Endodermal cell (in vitro differentiated cells): ENCODE data around the gene RHOT1. TPM values are rescaled to one million over a fixed set of nuclear protein-coding genes. Genes with fewer than 3 reads are reported as not detected.
A peak's percentile ranks its signal among the peaks of the same experiment; 100 is the strongest.

Source experiments
- DNase-seq: peaks from one replicate; pipeline ENCODE4 v3.0.0-alpha.2; 2017
- H3K27ac ChIP-seq: 2 replicates; pipeline ENCODE4 v1.5.1; 2013; ENCODE audit warnings: mild to moderate bottlenecking, low read depth, low read length, moderate library complexity
- H3K27me3 ChIP-seq: 2 replicates; pipeline ENCODE4 v1.6.1; 2013; ENCODE audit warnings: mild to moderate bottlenecking, low read length, moderate library complexity; ENCODE audit not compliant: insufficient read depth, control insufficient read depth, poor library complexity, severe bottlenecking
- H3K36me3 ChIP-seq: 2 replicates; pipeline ENCODE4 v1.7.0; 2013; ENCODE audit warnings: mild to moderate bottlenecking, low read length, moderate library complexity; ENCODE audit not compliant: control insufficient read depth, insufficient read depth
- H3K4me1 ChIP-seq: one replicate; pipeline ENCODE4 v1.7.0; 2013; ENCODE audit warnings: low read length; ENCODE audit not compliant: control insufficient read depth, insufficient read depth
- H3K4me3 ChIP-seq: 2 replicates; pipeline ENCODE4 v1.5.1; 2013; ENCODE audit warnings: mild to moderate bottlenecking, low read length, moderate library complexity
- H3K9ac ChIP-seq: 2 replicates; pipeline ENCODE4 v1.6.1; 2013; ENCODE audit warnings: mild to moderate bottlenecking, low read length, moderate library complexity; ENCODE audit not compliant: poor library complexity, severe bottlenecking; ENCODE audit errors: extremely low read depth
- H3K9me3 ChIP-seq: 2 replicates; pipeline ENCODE4 v1.6.1; 2013; ENCODE audit warnings: mild to moderate bottlenecking, low read length, moderate library complexity; ENCODE audit not compliant: control insufficient read depth
- H3K27ac Mint-ChIP-seq: 2 replicates; pipeline ENCODE4 v1.8.0; 2020; ENCODE audit warnings: mixed read lengths
- H3K27me3 Mint-ChIP-seq: 2 replicates; pipeline ENCODE4 v1.8.0; 2021; ENCODE audit warnings: mild to moderate bottlenecking, mixed read lengths; ENCODE audit not compliant: insufficient read depth
- H3K36me3 Mint-ChIP-seq: 2 replicates; pipeline ENCODE4 v1.8.0; 2020; ENCODE audit warnings: low read depth, mixed read lengths
- H3K4me1 Mint-ChIP-seq: 2 replicates; pipeline ENCODE4 v1.8.0; 2020; ENCODE audit warnings: mixed read lengths
- H3K4me3 Mint-ChIP-seq: 2 replicates; pipeline ENCODE4 v1.8.0; 2020; ENCODE audit warnings: mild to moderate bottlenecking, moderate library complexity, mixed read lengths
- H3K9me3 Mint-ChIP-seq: 2 replicates; pipeline ENCODE4 v1.8.0; 2020; ENCODE audit warnings: mild to moderate bottlenecking, mixed read lengths
- WGBS, 2 experiments: methylation state at CpG; one replicate each; pipeline versions ENCODE4 v1.1.5 to v1.1.7; 2013; ENCODE audit warnings: missing lambda C conversion rate in 2 of 2, mixed read lengths in 1 of 2; ENCODE audit not compliant: insufficient coverage in 1 of 2, insufficient read length in 1 of 2; 5-methylcytosine and 5-hydroxymethylcytosine counted together
- total RNA-seq, 2 donors: library from RNA; stranded (reverse); fragmentation: NEBNext Ultra II Directional in 1 of 2; extraction: Animal tissue kit (Norgen Biotek cat#: 25700) in 1 of 2; gene quantifications; 2 replicates in 1 of 2; 3 replicates in 1 of 2; pipeline ENCODE4 v1.2.1, GENCODE V29; 2021
- TF ChIP-seq, protein P1 (sequence below): fragments of 200-600 bp; sonication (generic); conservative IDR thresholded peaks from 2 replicates; pipeline ENCODE4 v1.5.0; 2021; ENCODE audit warnings: antibody characterized with exemption, mild to moderate bottlenecking

The RHOT1 gene
- total RNA-seq, 2 donors from 2014 or later = 30.0 to 35.7 TPM

DNA sequence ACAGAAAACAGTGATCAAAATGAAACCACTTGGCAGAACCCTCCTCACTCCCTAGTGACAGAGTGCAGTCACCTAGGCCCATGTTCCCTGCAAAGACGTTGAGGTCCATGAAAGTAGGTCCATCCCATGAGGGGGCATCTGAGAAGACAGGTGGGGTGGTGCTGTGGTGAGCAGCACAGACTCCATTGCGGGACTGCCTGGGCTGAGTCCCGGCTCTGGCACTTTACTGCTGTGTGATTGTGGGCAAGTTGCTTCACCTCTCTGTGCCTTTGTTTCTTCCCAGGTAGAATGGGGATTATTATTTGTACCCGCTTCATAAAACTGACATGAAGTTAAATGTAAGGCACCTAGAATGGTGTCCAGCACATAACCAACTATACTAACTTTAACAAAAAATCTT, 23.5 kb upstream of the RHOT1 start:
- Histone ChIP-seq H3K9ac (no peak overlapping the region), H3K36me3 (no peaks in the 10 kb centered on the region), H3K4me3 (no peak overlapping the region), H3K9me3 (no peaks in the 10 kb centered on the region), H3K4me1 (peaks cover 11% of the 10 kb centered on the region), H3K27ac (no peak overlapping the region), H3K27me3 (no peaks in the 10 kb centered on the region)
- TF ChIP-seq, protein P1, sequence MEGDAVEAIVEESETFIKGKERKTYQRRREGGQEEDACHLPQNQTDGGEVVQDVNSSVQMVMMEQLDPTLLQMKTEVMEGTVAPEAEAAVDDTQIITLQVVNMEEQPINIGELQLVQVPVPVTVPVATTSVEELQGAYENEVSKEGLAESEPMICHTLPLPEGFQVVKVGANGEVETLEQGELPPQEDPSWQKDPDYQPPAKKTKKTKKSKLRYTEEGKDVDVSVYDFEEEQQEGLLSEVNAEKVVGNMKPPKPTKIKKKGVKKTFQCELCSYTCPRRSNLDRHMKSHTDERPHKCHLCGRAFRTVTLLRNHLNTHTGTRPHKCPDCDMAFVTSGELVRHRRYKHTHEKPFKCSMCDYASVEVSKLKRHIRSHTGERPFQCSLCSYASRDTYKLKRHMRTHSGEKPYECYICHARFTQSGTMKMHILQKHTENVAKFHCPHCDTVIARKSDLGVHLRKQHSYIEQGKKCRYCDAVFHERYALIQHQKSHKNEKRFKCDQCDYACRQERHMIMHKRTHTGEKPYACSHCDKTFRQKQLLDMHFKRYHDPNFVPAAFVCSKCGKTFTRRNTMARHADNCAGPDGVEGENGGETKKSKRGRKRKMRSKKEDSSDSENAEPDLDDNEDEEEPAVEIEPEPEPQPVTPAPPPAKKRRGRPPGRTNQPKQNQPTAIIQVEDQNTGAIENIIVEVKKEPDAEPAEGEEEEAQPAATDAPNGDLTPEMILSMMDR = no peak
- H3K9me3 Mint-ChIP-seq = no peaks in the 10 kb centered on the region
- no peak overlapping the region for H3K27ac Mint-ChIP-seq
- no peak overlapping the region for H3K4me3 Mint-ChIP-seq
- H3K27me3 Mint-ChIP-seq = no peaks in the 10 kb centered on the region
- peaks cover 14% of the 10 kb centered on the region for H3K4me1 Mint-ChIP-seq
- 89 to 100% methylated on average over 1 to 4 of the region's 4 CpGs for WGBS, 2 experiments
- no peak for DNase-seq
- no peaks in the 10 kb centered on the region for H3K36me3 Mint-ChIP-seq

DNA sequence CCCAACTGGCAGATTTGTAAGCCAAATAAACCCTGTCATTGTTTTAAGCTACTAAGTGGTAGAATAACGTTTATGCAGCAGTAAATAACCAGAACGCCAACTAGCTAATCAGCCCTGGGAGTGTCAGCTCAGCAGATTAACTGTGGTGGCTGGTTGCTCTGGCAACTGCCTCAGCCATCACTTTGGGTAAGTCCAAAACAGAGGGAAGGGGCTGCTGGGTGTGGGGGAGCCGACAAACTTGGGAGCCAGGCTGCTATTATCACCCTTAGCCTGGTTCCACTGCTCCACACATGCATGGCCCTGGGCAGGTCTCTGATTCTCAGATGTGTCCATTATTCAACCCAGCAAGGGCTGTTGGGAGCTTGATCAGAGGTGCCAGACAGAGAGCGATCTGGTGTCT, 22.2 kb upstream of the RHOT1 start:
- peaks cover 14% of the 10 kb centered on the region for H3K4me1 Mint-ChIP-seq

DNA sequence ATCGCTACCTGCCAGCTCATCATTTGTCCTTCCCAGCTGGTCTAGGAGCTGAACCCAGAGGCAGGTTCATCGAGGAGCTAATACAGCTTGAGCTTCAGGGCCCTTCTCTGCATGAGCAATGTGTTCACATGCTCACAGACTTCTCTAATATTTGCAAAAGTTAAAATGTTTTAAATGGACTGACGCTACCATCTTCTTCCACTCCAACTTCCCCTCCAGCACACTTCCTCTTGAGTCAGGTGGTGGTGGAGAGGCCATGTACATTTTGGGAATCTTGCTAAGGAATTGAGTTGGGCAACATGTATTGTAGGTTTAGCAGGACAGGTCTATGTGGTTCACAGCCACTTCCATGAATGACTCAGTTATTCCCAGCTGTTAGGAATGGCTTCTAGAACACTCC, 21.6 kb upstream of the RHOT1 start:
- Histone ChIP-seq H3K9ac (no peak overlapping the region), H3K9me3 (no peaks in the 10 kb centered on the region), H3K4me1 (peaks cover 11% of the 10 kb centered on the region), H3K27ac (no peak overlapping the region), H3K4me3 (no peak overlapping the region), H3K27me3 (no peaks in the 10 kb centered on the region), H3K36me3 (no peaks in the 10 kb centered on the region)
- no peaks in the 10 kb centered on the region for H3K27me3 Mint-ChIP-seq
- no peaks in the 10 kb centered on the region for H3K36me3 Mint-ChIP-seq
- 94 to 95% methylated on average over 2 to 3 of the region's 3 CpGs for WGBS, 2 experiments
- peak overlapping the region; percentile 13 for H3K27ac Mint-ChIP-seq
- H3K4me1 Mint-ChIP-seq = peaks cover 18% of the 10 kb centered on the region
- no peak for DNase-seq
- TF ChIP-seq, protein P1 = no peak
- no peaks in the 10 kb centered on the region for H3K9me3 Mint-ChIP-seq
- H3K4me3 Mint-ChIP-seq = no peak overlapping the region

More for the DNA sequence above, 22.2 kb upstream of the RHOT1 start:
- Histone ChIP-seq H3K27me3 (no peaks in the 10 kb centered on the region), H3K4me1 (peaks cover 11% of the 10 kb centered on the region), H3K27ac (no peak overlapping the region), H3K9me3 (no peaks in the 10 kb centered on the region), H3K36me3 (no peaks in the 10 kb centered on the region), H3K4me3 (no peak overlapping the region), H3K9ac (no peak overlapping the region)
- Mint-ChIP-seq H3K27ac (peak overlapping the region; percentile 13), H3K36me3 (no peaks in the 10 kb centered on the region), H3K27me3 (no peaks in the 10 kb centered on the region), H3K4me3 (no peak overlapping the region), H3K9me3 (no peaks in the 10 kb centered on the region)
- TF ChIP-seq, protein P1 = no peak
- 69 to 82% methylated on average over 4 of the region's 4 CpGs for WGBS, 2 experiments
- DNase-seq = no peak
